Measurements from ENCODE around the gene LHB. TPM values are rescaled to one million over a fixed set of nuclear protein-coding genes. Genes with fewer than 3 reads are reported as not detected.
"Not testable (repeated sequence)": the region's sequence is repeated elsewhere in the genome, so short reads cannot be mapped to it uniquely, and the experiment has no call there.

The LHB gene
- total RNA-seq, 1 experiment from 2014 or later: not detected

GRCh38 chr19:49031642-49032301 lies 14.9 kb upstream of the LHB start, which contains the start of gene CGB2:
Gene CGB2 (plus strand): TSS chr19:49031890. CDS start chr19:49032096, 206 bp downstream.
- H4K8ac ChIP-seq (replicated peaks; ENCODE audit: insufficient read length, low read depth, low read length); H4K5ac ChIP-seq (ENCODE audit: insufficient read length, low read depth, low read length); H4K20me1 ChIP-seq (ENCODE audit: control insufficient read depth, insufficient read depth, insufficient read length); H3K4ac ChIP-seq (ENCODE audit: low read depth, low read length); H3K56ac ChIP-seq (ENCODE audit: insufficient read length, low read depth, low read length); H3K27ac Mint-ChIP-seq; H3K9me3 ChIP-seq (ENCODE audit: control insufficient read depth, low read depth, low read length); H3K14ac ChIP-seq (ENCODE audit: insufficient read depth, low read length); H3K36me3 Mint-ChIP-seq (ENCODE audit: insufficient read depth in 1 of 3, low read depth in 3 of 3); H3K4me1 ChIP-seq (ENCODE audit: insufficient read depth, low read length); H2BK20ac ChIP-seq (ENCODE audit: low read depth, low read length, poor library complexity, severe bottlenecking); H3T11ph ChIP-seq (ENCODE audit: low read length); H2BK12ac ChIP-seq (ENCODE audit: insufficient read length, low read depth, low read length); H3K27me3 ChIP-seq (ENCODE audit: insufficient read depth, low read length); H3K79me1 ChIP-seq (ENCODE audit: insufficient read depth, low read depth, low read length, poor library complexity, severe bottlenecking); H3K9ac ChIP-seq (ENCODE audit: extremely low read depth, insufficient read length, low read length); H2AFZ ChIP-seq (ENCODE audit: low read length); H2BK120ac ChIP-seq (ENCODE audit: low read depth, low read length, poor library complexity, severe bottlenecking); H3K18ac ChIP-seq (ENCODE audit: insufficient read length, low read depth, low read length); H3K23me2 ChIP-seq (ENCODE audit: insufficient read length, low read depth, low read length, poor library complexity, severe bottlenecking); H3K23ac ChIP-seq (ENCODE audit: insufficient read length, low read depth, low read length); H3K4me1 Mint-ChIP-seq; H2AK5ac ChIP-seq (ENCODE audit: insufficient read length, low read length); H3K9me3 Mint-ChIP-seq; H3K4me2 ChIP-seq (ENCODE audit: insufficient read depth, insufficient read length, low read length); H4K91ac ChIP-seq (ENCODE audit: insufficient read length, low read depth, low read length); H2BK5ac ChIP-seq (ENCODE audit: insufficient read length, low read length); H3K27ac ChIP-seq (ENCODE audit: insufficient read length, low read depth, low read length); H2BK15ac ChIP-seq (ENCODE audit: low read depth, low read length); H3K79me2 ChIP-seq (ENCODE audit: insufficient read depth, low read length): not testable (repeated sequence)
- H3K4me3 Mint-ChIP-seq: peak within 1 kb of the TSS; percentile 8 to 73; a peak in 4 of 5 replicates
- TF ChIP-seq, protein P1, sequence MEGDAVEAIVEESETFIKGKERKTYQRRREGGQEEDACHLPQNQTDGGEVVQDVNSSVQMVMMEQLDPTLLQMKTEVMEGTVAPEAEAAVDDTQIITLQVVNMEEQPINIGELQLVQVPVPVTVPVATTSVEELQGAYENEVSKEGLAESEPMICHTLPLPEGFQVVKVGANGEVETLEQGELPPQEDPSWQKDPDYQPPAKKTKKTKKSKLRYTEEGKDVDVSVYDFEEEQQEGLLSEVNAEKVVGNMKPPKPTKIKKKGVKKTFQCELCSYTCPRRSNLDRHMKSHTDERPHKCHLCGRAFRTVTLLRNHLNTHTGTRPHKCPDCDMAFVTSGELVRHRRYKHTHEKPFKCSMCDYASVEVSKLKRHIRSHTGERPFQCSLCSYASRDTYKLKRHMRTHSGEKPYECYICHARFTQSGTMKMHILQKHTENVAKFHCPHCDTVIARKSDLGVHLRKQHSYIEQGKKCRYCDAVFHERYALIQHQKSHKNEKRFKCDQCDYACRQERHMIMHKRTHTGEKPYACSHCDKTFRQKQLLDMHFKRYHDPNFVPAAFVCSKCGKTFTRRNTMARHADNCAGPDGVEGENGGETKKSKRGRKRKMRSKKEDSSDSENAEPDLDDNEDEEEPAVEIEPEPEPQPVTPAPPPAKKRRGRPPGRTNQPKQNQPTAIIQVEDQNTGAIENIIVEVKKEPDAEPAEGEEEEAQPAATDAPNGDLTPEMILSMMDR (conservative IDR thresholded peaks at IDR 0.05): peak; percentile 88
- DNase-seq: peak; percentile 79
- WGBS (ENCODE audit: extremely low coverage, insufficient read length, low lambda C conversion rate): no CpG with 5 or more reads among the region's 28 CpGs
- H3K27me3 Mint-ChIP-seq (ENCODE audit: low read depth): peaks cover 27% of the 10 kb centered on the region

- H3T11ph ChIP-seq (ENCODE audit: low read length); H2AFZ ChIP-seq (ENCODE audit: low read length); H3K79me1 ChIP-seq (ENCODE audit: insufficient read depth, low read depth, low read length, poor library complexity, severe bottlenecking); H3K56ac ChIP-seq (ENCODE audit: insufficient read length, low read depth, low read length); H3K27me3 ChIP-seq (ENCODE audit: insufficient read depth, low read length); H3K4me1 Mint-ChIP-seq; H3K23me2 ChIP-seq (ENCODE audit: insufficient read length, low read depth, low read length, poor library complexity, severe bottlenecking); H4K91ac ChIP-seq (ENCODE audit: insufficient read length, low read depth, low read length); H3K27ac ChIP-seq (ENCODE audit: insufficient read length, low read depth, low read length); H3K9me3 ChIP-seq (ENCODE audit: control insufficient read depth, low read depth, low read length); H2AK5ac ChIP-seq (ENCODE audit: insufficient read length, low read length); H2BK5ac ChIP-seq (ENCODE audit: insufficient read length, low read length); H3K4me1 ChIP-seq (ENCODE audit: insufficient read depth, low read length); H3K9me3 Mint-ChIP-seq; H3K14ac ChIP-seq (ENCODE audit: insufficient read depth, low read length); H3K4me2 ChIP-seq (ENCODE audit: insufficient read depth, insufficient read length, low read length); H3K23ac ChIP-seq (ENCODE audit: insufficient read length, low read depth, low read length); H3K9ac ChIP-seq (ENCODE audit: extremely low read depth, insufficient read length, low read length); H4K8ac ChIP-seq (replicated peaks; ENCODE audit: insufficient read length, low read depth, low read length); H3K18ac ChIP-seq (ENCODE audit: insufficient read length, low read depth, low read length); H4K20me1 ChIP-seq (ENCODE audit: control insufficient read depth, insufficient read depth, insufficient read length); H2BK20ac ChIP-seq (ENCODE audit: low read depth, low read length, poor library complexity, severe bottlenecking); H3K27ac Mint-ChIP-seq; H2BK12ac ChIP-seq (ENCODE audit: insufficient read length, low read depth, low read length); H3K4me3 Mint-ChIP-seq; H3K79me2 ChIP-seq (ENCODE audit: insufficient read depth, low read length); H3K36me3 Mint-ChIP-seq (ENCODE audit: insufficient read depth in 1 of 3, low read depth in 3 of 3); H3K4ac ChIP-seq (ENCODE audit: low read depth, low read length); DNase-seq; H4K5ac ChIP-seq (ENCODE audit: insufficient read length, low read depth, low read length); H2BK120ac ChIP-seq (ENCODE audit: low read depth, low read length, poor library complexity, severe bottlenecking); H2BK15ac ChIP-seq (ENCODE audit: low read depth, low read length): not testable (repeated sequence)
- WGBS (ENCODE audit: extremely low coverage, insufficient read length, low lambda C conversion rate): no CpG with 5 or more reads among the region's 8 CpGs
- peaks cover 26% of the 10 kb centered on the region for H3K27me3 Mint-ChIP-seq (ENCODE audit: low read depth)
Measured at GRCh38 chr19:49030323-49030722, 13.4 kb upstream of the LHB start.
